Activated CD8-positive, alpha-beta memory T cell treated with anti-CD3 and anti-CD28 coated beads, Interleukin-2, amount 50 U/mL, for 24 hours (primary cell): ENCODE data around the gene SPTY2D1.
"Not testable (repeated sequence)": the region's sequence is repeated elsewhere in the genome, so short reads cannot be mapped to it uniquely, and the experiment has no call there.

Experiments
- DNase-seq: peaks from one replicate; pipeline ENCODE4 v3.0.0-alpha.2; 2020; ENCODE audit errors: extremely low read depth

The SPTY2D1 gene

GRCh38 chr11:18634140-18635032, at the start of gene SPTY2D1:
Gene SPTY2D1 (minus strand): TSS chr11:18634342. CDS start chr11:18634257, 85 bp downstream.
- DNase-seq, result peak; percentile 98

GRCh38 chr11:18682466-18682865, 48.3 kb upstream of the SPTY2D1 start:
- DNase-seq, result no peak

- not testable (repeated sequence) for DNase-seq
Measured at GRCh38 chr11:18681949-18682348, 47.8 kb upstream of the SPTY2D1 start.

GRCh38 chr11:18677560-18677959, 43.4 kb upstream of the SPTY2D1 start:
- DNase-seq, result no peak

GRCh38 chr11:18676803-18677202, 42.7 kb upstream of the SPTY2D1 start:
- DNase-seq, result no peak

- DNase-seq, result peak; percentile 14
Measured at GRCh38 chr11:18672209-18672608, 38.1 kb upstream of the SPTY2D1 start.

- no peak for DNase-seq
Measured at GRCh38 chr11:18671246-18671645, 37.1 kb upstream of the SPTY2D1 start.

- DNase-seq, result no peak
Measured at GRCh38 chr11:18669711-18670110, 35.6 kb upstream of the SPTY2D1 start.

GRCh38 chr11:18669219-18669596, 35.1 kb upstream of the SPTY2D1 start:
- DNase-seq, result no peak

GRCh38 chr11:18668131-18668530, 34.0 kb upstream of the SPTY2D1 start:
- DNase-seq, result no peak

GRCh38 chr11:18665353-18665872, 31.3 kb upstream of the SPTY2D1 start:
- not testable (repeated sequence) for DNase-seq

- DNase-seq, result no peak
Measured at GRCh38 chr11:18657673-18658072, 23.5 kb upstream of the SPTY2D1 start.

GRCh38 chr11:18650859-18651557, 16.9 kb upstream of the SPTY2D1 start:
- no peak for DNase-seq

- DNase-seq, result no peak
Measured at GRCh38 chr11:18650353-18650752, 16.2 kb upstream of the SPTY2D1 start.

GRCh38 chr11:18643034-18643433, 8.9 kb upstream of the SPTY2D1 start:
- not testable (repeated sequence) for DNase-seq

GRCh38 chr11:18641677-18642076, 7.5 kb upstream of the SPTY2D1 start:
- DNase-seq, result no peak

- peak; percentile 7 for DNase-seq
Measured at GRCh38 chr11:18633256-18634139, 644 bp downstream of the SPTY2D1 start.

GRCh38 chr11:18632841-18633240, 1.3 kb downstream of the SPTY2D1 start:
- DNase-seq, result no peak

GRCh38 chr11:18624161-18624560, 10.0 kb downstream of the SPTY2D1 start:
- no peak for DNase-seq

GRCh38 chr11:18623707-18624106, 10.4 kb downstream of the SPTY2D1 start:
- DNase-seq, result no peak

GRCh38 chr11:18618342-18619025, 15.7 kb downstream of the SPTY2D1 start:
- no peak for DNase-seq
